ENCODE data around the gene DCXR.
A peak's percentile ranks its signal among the peaks of the same experiment; 100 is the strongest.

Gene DCXR

DNA sequence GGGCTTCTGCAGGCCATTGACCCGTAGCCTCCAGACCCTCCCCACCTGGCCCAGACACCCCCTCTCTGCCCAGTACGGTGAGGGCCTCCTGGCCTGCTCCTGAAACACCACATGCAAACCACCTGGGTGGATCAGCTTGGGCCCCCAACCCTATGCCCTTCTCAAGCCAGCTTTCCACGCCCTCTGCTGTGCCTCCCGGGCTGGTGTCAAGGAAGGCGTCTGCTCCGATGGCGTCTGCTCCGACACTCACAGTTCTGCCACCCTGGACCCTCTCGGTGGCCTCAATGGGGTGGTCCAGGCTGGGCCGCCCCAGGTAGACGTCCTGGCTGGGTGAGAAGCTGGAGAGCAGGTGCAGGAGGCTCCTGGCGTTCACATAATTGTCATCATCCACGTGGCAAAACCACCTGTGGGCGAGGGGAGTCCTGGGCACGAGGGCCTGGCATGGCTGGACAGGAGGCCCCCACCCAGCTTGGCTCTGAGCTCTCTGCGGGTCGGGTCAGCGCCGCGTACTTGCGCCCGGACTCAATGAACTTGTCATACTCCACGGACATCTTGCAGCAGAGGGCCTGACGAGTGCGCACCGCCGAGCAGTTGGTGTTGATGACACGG lies 12.8 kb upstream of the DCXR start:
- H3K9ac ChIP-seq (ENCODE audit: low read length in 5 of 5) = peak overlapping the region in 2 of 5 donors; percentile 83 to 88
- H3K4me1 ChIP-seq (ENCODE audit: control insufficient read depth in 5 of 5, insufficient read depth in 5 of 5, low read length in 5 of 5) = peaks cover 4 to 42% (median 33%) of the 10 kb centered on the region in 5 donors
- H3K27ac ChIP-seq (ENCODE audit: low read depth, low read length) = no peak overlapping the region
- no peaks in the 10 kb centered on the region for H3K27me3 ChIP-seq (ENCODE audit: control insufficient read depth in 5 of 5, insufficient read depth in 4 of 5, low read length in 5 of 5)
- H3K4me3 ChIP-seq (ENCODE audit: low read depth in 1 of 5, low read length in 5 of 5) = peak overlapping the region in 4 of 5 donors; percentile 70 to 83 (median 80)
- H3K9me3 ChIP-seq (ENCODE audit: control insufficient read depth in 5 of 5, low read length in 5 of 5) = no peaks in the 10 kb centered on the region
- peaks cover 0 to 54% (median 42%) of the 10 kb centered on the region in 5 donors for H3K36me3 ChIP-seq (ENCODE audit: control insufficient read depth in 5 of 5, insufficient read depth in 5 of 5, low read length in 5 of 5)

GRCh38 chr17:82049521-82049971 lies 12.0 kb upstream of the DCXR start:
- H3K27me3 ChIP-seq (ENCODE audit: control insufficient read depth in 5 of 5, insufficient read depth in 4 of 5, low read length in 5 of 5) = no peaks in the 10 kb centered on the region
- no peaks in the 10 kb centered on the region for H3K9me3 ChIP-seq (ENCODE audit: control insufficient read depth in 5 of 5, low read length in 5 of 5)
- peaks cover 4 to 41% (median 30%) of the 10 kb centered on the region in 5 donors for H3K4me1 ChIP-seq (ENCODE audit: control insufficient read depth in 5 of 5, insufficient read depth in 5 of 5, low read length in 5 of 5)
- no peak overlapping the region for H3K27ac ChIP-seq (ENCODE audit: low read depth, low read length)
- no peak overlapping the region for H3K4me3 ChIP-seq (ENCODE audit: low read depth in 1 of 5, low read length in 5 of 5)
- peaks cover 0 to 47% (median 35%) of the 10 kb centered on the region in 5 donors for H3K36me3 ChIP-seq (ENCODE audit: control insufficient read depth in 5 of 5, insufficient read depth in 5 of 5, low read length in 5 of 5)
- H3K9ac ChIP-seq (ENCODE audit: low read length in 5 of 5) = no peak overlapping the region

DNA sequence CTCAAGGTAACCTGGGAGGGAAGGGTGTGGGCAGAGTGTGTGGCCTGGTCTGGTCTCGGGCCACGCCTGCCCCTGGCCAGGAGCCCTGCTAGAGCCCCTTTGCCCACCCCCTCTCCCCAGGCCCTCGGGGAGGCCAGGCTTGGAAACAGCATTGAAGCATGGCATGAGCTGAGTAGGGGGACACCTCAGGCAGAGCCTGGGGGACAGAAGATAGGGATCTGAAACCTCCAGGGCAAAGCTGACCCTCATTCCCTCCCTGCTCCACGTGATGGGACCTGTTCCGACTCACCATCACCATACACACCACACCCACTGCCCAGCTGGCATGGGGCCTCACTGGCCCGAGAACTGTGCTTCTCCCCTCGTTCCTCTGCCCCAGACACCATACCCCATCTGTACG lies 11.6 kb upstream of the DCXR start:
- no peaks in the 10 kb centered on the region for H3K27me3 ChIP-seq (ENCODE audit: control insufficient read depth in 5 of 5, insufficient read depth in 4 of 5, low read length in 5 of 5)
- H3K36me3 ChIP-seq (ENCODE audit: control insufficient read depth in 5 of 5, insufficient read depth in 5 of 5, low read length in 5 of 5) = peaks cover 0 to 42% (median 30%) of the 10 kb centered on the region in 5 donors

DNA sequence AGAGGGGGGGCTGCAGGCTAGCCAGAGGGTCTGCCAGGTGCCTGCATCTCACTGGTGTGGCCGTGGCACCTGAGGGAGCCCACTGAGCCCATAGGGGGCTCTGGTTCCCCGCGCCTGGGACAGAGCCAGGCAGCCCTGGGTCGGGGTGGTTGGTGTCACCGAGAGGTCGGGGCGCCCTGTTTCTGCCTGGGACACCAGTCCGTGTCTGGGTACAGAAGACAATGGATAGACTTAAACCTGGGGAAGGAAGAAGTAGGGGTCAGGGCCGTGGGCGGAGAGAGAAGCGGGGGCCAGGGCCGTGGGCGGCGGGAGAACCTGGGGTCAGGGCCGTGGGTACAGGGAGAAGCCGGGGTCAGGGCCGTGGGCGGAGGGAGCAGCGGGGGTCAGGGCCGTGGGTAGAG lies 11.1 kb upstream of the DCXR start:
- H3K4me1 ChIP-seq (ENCODE audit: control insufficient read depth in 5 of 5, insufficient read depth in 5 of 5, low read length in 5 of 5) = peaks cover 4 to 34% (median 28%) of the 10 kb centered on the region in 5 donors

More for the DNA sequence above, 11.6 kb upstream of the DCXR start:
- no peak overlapping the region for H3K4me3 ChIP-seq (ENCODE audit: low read depth in 1 of 5, low read length in 5 of 5)
- no peak overlapping the region for H3K27ac ChIP-seq (ENCODE audit: low read depth, low read length)
- H3K4me1 ChIP-seq (ENCODE audit: control insufficient read depth in 5 of 5, insufficient read depth in 5 of 5, low read length in 5 of 5) = peaks cover 4 to 39% (median 30%) of the 10 kb centered on the region in 5 donors
- H3K9me3 ChIP-seq (ENCODE audit: control insufficient read depth in 5 of 5, low read length in 5 of 5) = no peaks in the 10 kb centered on the region
- H3K9ac ChIP-seq (ENCODE audit: low read length in 5 of 5) = no peak overlapping the region

GRCh38 chr17:82047914-82048570 lies 10.5 kb upstream of the DCXR start:
- Histone ChIP-seq H3K9me3 (ENCODE audit: control insufficient read depth in 5 of 5, low read length in 5 of 5) (no peaks in the 10 kb centered on the region), H3K4me1 (ENCODE audit: control insufficient read depth in 5 of 5, insufficient read depth in 5 of 5, low read length in 5 of 5) (peaks cover 4 to 29% (median 23%) of the 10 kb centered on the region in 5 donors), H3K27me3 (ENCODE audit: control insufficient read depth in 5 of 5, insufficient read depth in 4 of 5, low read length in 5 of 5) (no peaks in the 10 kb centered on the region), H3K27ac (ENCODE audit: low read depth, low read length) (no peak overlapping the region), H3K36me3 (ENCODE audit: control insufficient read depth in 5 of 5, insufficient read depth in 5 of 5, low read length in 5 of 5) (peaks cover 0 to 37% (median 25%) of the 10 kb centered on the region in 5 donors), H3K4me3 (ENCODE audit: low read depth in 1 of 5, low read length in 5 of 5) (no peak overlapping the region), H3K9ac (ENCODE audit: low read length in 5 of 5) (no peak overlapping the region)

More for the DNA sequence above, 11.1 kb upstream of the DCXR start:
- Histone ChIP-seq H3K27me3 (ENCODE audit: control insufficient read depth in 5 of 5, insufficient read depth in 4 of 5, low read length in 5 of 5) (no peaks in the 10 kb centered on the region), H3K4me3 (ENCODE audit: low read depth in 1 of 5, low read length in 5 of 5) (no peak overlapping the region), H3K36me3 (ENCODE audit: control insufficient read depth in 5 of 5, insufficient read depth in 5 of 5, low read length in 5 of 5) (peaks cover 0 to 37% (median 25%) of the 10 kb centered on the region in 5 donors), H3K9me3 (ENCODE audit: control insufficient read depth in 5 of 5, low read length in 5 of 5) (no peaks in the 10 kb centered on the region), H3K27ac (ENCODE audit: low read depth, low read length) (no peak overlapping the region), H3K9ac (ENCODE audit: low read length in 5 of 5) (no peak overlapping the region)

- peaks cover 0 to 37% (median 25%) of the 10 kb centered on the region in 5 donors for H3K36me3 ChIP-seq (ENCODE audit: control insufficient read depth in 5 of 5, insufficient read depth in 5 of 5, low read length in 5 of 5)
- H3K4me3 ChIP-seq (ENCODE audit: low read depth in 1 of 5, low read length in 5 of 5) = no peak overlapping the region
- peaks cover 1 to 22% (median 16%) of the 10 kb centered on the region in 5 donors for H3K4me1 ChIP-seq (ENCODE audit: control insufficient read depth in 5 of 5, insufficient read depth in 5 of 5, low read length in 5 of 5)
- H3K27ac ChIP-seq (ENCODE audit: low read depth, low read length) = no peak overlapping the region
- no peaks in the 10 kb centered on the region for H3K9me3 ChIP-seq (ENCODE audit: control insufficient read depth in 5 of 5, low read length in 5 of 5)
- H3K27me3 ChIP-seq (ENCODE audit: control insufficient read depth in 5 of 5, insufficient read depth in 4 of 5, low read length in 5 of 5) = no peaks in the 10 kb centered on the region
- H3K9ac ChIP-seq (ENCODE audit: low read length in 5 of 5) = no peak overlapping the region
Measured at GRCh38 chr17:82047379-82047778, 9.9 kb upstream of the DCXR start.

DNA sequence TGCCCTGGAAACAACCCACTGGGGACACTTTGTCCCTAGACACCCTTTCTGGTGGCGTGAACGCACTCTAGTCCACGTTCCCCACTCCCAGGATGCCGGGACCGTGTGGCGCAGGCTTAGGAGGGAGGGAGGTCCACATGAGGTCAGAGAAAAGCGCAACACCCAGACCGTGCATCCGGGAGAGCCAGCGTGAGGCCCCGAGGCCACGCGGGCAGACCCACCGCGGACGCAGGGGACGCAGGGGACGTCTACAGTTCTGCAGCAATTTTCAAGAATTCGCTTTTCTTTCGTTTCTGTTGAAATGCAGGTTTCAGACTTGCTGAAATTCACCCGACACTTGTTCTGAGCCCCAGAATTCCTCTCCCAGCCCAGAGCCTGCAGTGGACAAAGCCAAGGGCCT lies 9.4 kb upstream of the DCXR start:
- Histone ChIP-seq H3K4me1 (ENCODE audit: control insufficient read depth in 5 of 5, insufficient read depth in 5 of 5, low read length in 5 of 5) (peaks cover 1 to 19% (median 13%) of the 10 kb centered on the region in 5 donors), H3K36me3 (ENCODE audit: control insufficient read depth in 5 of 5, insufficient read depth in 5 of 5, low read length in 5 of 5) (peaks cover 0 to 37% (median 25%) of the 10 kb centered on the region in 5 donors), H3K27ac (ENCODE audit: low read depth, low read length) (no peak overlapping the region), H3K27me3 (ENCODE audit: control insufficient read depth in 5 of 5, insufficient read depth in 4 of 5, low read length in 5 of 5) (no peaks in the 10 kb centered on the region), H3K9ac (ENCODE audit: low read length in 5 of 5) (no peak overlapping the region), H3K9me3 (ENCODE audit: control insufficient read depth in 5 of 5, low read length in 5 of 5) (no peaks in the 10 kb centered on the region), H3K4me3 (ENCODE audit: low read depth in 1 of 5, low read length in 5 of 5) (no peak overlapping the region)

GRCh38 chr17:82045936-82046484 lies 8.5 kb upstream of the DCXR start:
- H3K9me3 ChIP-seq (ENCODE audit: control insufficient read depth in 5 of 5, low read length in 5 of 5) = no peaks in the 10 kb centered on the region
- H3K9ac ChIP-seq (ENCODE audit: low read length in 5 of 5) = no peak overlapping the region
- H3K36me3 ChIP-seq (ENCODE audit: control insufficient read depth in 5 of 5, insufficient read depth in 5 of 5, low read length in 5 of 5) = peaks cover 0 to 37% (median 25%) of the 10 kb centered on the region in 5 donors
- H3K27me3 ChIP-seq (ENCODE audit: control insufficient read depth in 5 of 5, insufficient read depth in 4 of 5, low read length in 5 of 5) = no peaks in the 10 kb centered on the region
- H3K27ac ChIP-seq (ENCODE audit: low read depth, low read length) = no peak overlapping the region
- peaks cover 1 to 17% (median 12%) of the 10 kb centered on the region in 5 donors for H3K4me1 ChIP-seq (ENCODE audit: control insufficient read depth in 5 of 5, insufficient read depth in 5 of 5, low read length in 5 of 5)
- no peak overlapping the region for H3K4me3 ChIP-seq (ENCODE audit: low read depth in 1 of 5, low read length in 5 of 5)

DNA sequence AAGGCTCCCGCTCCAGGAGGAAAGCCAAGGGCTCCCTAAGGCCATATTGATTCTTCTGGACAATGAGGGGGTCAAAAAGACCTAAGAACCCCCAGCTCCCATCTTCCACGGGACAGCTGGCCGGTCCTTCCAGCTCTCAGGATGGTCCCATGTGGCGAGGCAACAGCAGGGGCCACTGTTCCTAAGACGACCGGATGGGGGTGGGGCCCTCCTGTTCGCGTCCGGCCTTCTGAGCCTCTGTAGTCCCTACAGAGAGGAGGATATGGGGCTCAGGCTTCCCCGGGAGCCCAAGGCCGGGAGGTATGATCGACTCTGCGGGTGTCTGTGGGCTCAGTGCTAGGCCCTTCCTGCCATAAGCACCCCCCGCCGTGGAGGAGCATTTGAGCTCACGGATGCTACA lies 6.0 kb upstream of the DCXR start:
- Histone ChIP-seq H3K27ac (ENCODE audit: low read depth, low read length) (no peak overlapping the region), H3K36me3 (ENCODE audit: control insufficient read depth in 5 of 5, insufficient read depth in 5 of 5, low read length in 5 of 5) (peaks cover 0 to 19% (median 17%) of the 10 kb centered on the region in 5 donors), H3K27me3 (ENCODE audit: control insufficient read depth in 5 of 5, insufficient read depth in 4 of 5, low read length in 5 of 5) (no peaks in the 10 kb centered on the region), H3K9me3 (ENCODE audit: control insufficient read depth in 5 of 5, low read length in 5 of 5) (no peaks in the 10 kb centered on the region), H3K4me1 (ENCODE audit: control insufficient read depth in 5 of 5, insufficient read depth in 5 of 5, low read length in 5 of 5) (peaks cover 0 to 8% (median 1%) of the 10 kb centered on the region in 5 donors), H3K9ac (ENCODE audit: low read length in 5 of 5) (no peak overlapping the region), H3K4me3 (ENCODE audit: low read depth in 1 of 5, low read length in 5 of 5) (no peak overlapping the region)

GRCh38 chr17:82042649-82043048 lies 5.2 kb upstream of the DCXR start:
- Histone ChIP-seq H3K9ac (ENCODE audit: low read length in 5 of 5) (no peak overlapping the region), H3K9me3 (ENCODE audit: control insufficient read depth in 5 of 5, low read length in 5 of 5) (no peaks in the 10 kb centered on the region), H3K4me1 (ENCODE audit: control insufficient read depth in 5 of 5, insufficient read depth in 5 of 5, low read length in 5 of 5) (peaks cover 3 to 12% (median 4%) of the 10 kb centered on the region in 5 donors), H3K27me3 (ENCODE audit: control insufficient read depth in 5 of 5, insufficient read depth in 4 of 5, low read length in 5 of 5) (no peaks in the 10 kb centered on the region), H3K4me3 (ENCODE audit: low read depth in 1 of 5, low read length in 5 of 5) (no peak overlapping the region), H3K27ac (ENCODE audit: low read depth, low read length) (no peak overlapping the region), H3K36me3 (ENCODE audit: control insufficient read depth in 5 of 5, insufficient read depth in 5 of 5, low read length in 5 of 5) (peaks cover 0 to 12% (median 8%) of the 10 kb centered on the region in 5 donors)
